ENCODE measurements around the gene RPS6KA5.

The RPS6KA5 gene

DNA sequence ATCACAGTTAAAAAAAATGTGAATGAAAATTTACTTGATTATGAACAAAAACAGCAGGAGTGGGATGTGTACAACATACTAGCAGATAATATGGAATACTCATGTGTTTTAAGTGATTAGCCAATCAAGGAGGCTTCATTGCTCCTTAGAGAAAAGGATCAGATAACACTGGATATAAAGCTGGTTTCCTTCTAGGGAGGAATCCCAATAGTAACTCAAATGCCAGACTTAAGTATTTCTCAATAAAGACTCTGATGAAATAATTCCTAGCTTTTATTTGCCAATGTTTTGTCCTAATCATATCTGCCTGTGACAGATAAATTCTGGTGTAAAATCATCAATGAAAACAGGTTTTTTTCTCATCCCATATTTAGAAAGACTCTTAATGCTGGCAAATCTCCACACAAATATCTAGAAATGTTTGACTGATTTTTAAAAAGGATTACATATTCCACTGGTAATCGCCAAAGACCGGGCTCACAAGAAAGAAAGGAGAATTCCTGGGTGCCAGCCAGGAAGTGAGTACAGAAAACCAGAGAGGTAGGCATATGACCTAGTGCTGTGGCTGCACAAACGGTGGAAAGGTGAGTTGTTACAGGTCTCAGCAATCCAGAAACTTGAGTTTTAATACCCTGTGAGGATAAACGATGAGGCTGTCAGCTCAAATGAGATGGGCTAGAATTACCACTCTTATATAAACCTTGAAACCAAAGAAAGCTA is 135.7 kb downstream of the RPS6KA5 start:
- ChIA-PET POLR2A (no interaction called here), CTCF (interaction anchor here (0.9 to 1.2 kb wide), 2 partner anchors 11 to 22 kb away, joined by 3 to 6 read pairs; no protein-coding TSS in a partner anchor)
- no peak for DNase-seq (ENCODE audit: extremely low spot score)
- TF ChIP-seq, protein P1, sequence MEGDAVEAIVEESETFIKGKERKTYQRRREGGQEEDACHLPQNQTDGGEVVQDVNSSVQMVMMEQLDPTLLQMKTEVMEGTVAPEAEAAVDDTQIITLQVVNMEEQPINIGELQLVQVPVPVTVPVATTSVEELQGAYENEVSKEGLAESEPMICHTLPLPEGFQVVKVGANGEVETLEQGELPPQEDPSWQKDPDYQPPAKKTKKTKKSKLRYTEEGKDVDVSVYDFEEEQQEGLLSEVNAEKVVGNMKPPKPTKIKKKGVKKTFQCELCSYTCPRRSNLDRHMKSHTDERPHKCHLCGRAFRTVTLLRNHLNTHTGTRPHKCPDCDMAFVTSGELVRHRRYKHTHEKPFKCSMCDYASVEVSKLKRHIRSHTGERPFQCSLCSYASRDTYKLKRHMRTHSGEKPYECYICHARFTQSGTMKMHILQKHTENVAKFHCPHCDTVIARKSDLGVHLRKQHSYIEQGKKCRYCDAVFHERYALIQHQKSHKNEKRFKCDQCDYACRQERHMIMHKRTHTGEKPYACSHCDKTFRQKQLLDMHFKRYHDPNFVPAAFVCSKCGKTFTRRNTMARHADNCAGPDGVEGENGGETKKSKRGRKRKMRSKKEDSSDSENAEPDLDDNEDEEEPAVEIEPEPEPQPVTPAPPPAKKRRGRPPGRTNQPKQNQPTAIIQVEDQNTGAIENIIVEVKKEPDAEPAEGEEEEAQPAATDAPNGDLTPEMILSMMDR (IDR thresholded peaks at IDR 0.05; ENCODE audit: control extremely low read depth, extremely low read depth, low read depth, missing control alignments), result no peak

- ChIA-PET CTCF (interaction anchor here (1.3 to 1.5 kb wide), 2 partner anchors 9 to 57 kb away, joined by 3 read pairs; no protein-coding TSS in a partner anchor), POLR2A (no interaction called here)
- TF ChIP-seq, protein P1 (IDR thresholded peaks at IDR 0.05; ENCODE audit: control extremely low read depth, extremely low read depth, low read depth, missing control alignments), result no peak
Observed at GRCh38 chr14:90922141-90922540, 138.3 kb downstream of the RPS6KA5 start.

DNA sequence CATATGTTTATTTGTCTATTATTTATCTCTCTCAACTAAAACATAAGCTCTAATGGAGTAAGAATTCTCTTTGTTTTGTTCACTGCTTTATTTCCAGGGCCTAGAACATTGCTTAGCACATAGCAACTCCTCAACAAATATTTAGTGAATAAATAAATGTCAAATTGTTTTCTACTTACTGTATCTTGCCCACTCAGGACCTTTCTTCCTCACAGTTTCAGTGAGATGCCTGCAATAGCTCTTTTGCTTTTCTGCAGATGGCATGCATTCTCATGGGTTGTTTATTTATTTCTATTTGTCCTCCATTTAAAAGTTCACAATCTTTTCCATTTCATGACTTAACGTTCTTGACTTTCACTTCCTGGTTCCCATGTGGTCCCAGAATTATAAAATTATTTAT is 149.3 kb downstream of the RPS6KA5 start:
- no peak for DNase-seq (ENCODE audit: extremely low spot score)
- ChIA-PET POLR2A (no interaction called here), CTCF (interaction anchor here (1.1 to 1.5 kb wide), 2 partner anchors 228 to 262 kb away, joined by 4 read pairs; no protein-coding TSS in a partner anchor)
- TF ChIP-seq, protein P1 (IDR thresholded peaks at IDR 0.05; ENCODE audit: control extremely low read depth, extremely low read depth, low read depth, missing control alignments), result no peak

More at GRCh38 chr14:90922141-90922540, 138.3 kb downstream of the RPS6KA5 start:
- DNase-seq (ENCODE audit: extremely low spot score), result no peak

GRCh38 chr14:90907178-90907577 is 153.3 kb downstream of the RPS6KA5 start:
- TF ChIP-seq, protein P1 (IDR thresholded peaks at IDR 0.05; ENCODE audit: control extremely low read depth, extremely low read depth, low read depth, missing control alignments), result no peak
- no peak for DNase-seq (ENCODE audit: extremely low spot score)
- CTCF ChIA-PET, result no interaction called here
- POLR2A ChIA-PET, result no interaction called here

- DNase-seq (ENCODE audit: extremely low spot score), result peak; percentile 39
- ChIA-PET CTCF (interaction anchor here (0.9 to 5.5 kb wide), 4 partner anchors 39 to 268 kb away, joined by 3 to 145 read pairs (median 4); no protein-coding TSS in a partner anchor), POLR2A (interaction anchor here (0.6 kb wide), 1 partner anchor 1046 kb away, joined by 5 read pairs; no protein-coding TSS in a partner anchor)
- TF ChIP-seq, protein P1 (IDR thresholded peaks at IDR 0.05; ENCODE audit: control extremely low read depth, extremely low read depth, low read depth, missing control alignments), result no peak
Observed at GRCh38 chr14:90905531-90905930, 154.9 kb downstream of the RPS6KA5 start.

GRCh38 chr14:90903101-90903500 is 157.3 kb downstream of the RPS6KA5 start:
- POLR2A ChIA-PET, result no interaction called here
- CTCF ChIA-PET, result interaction anchor here (0.6 to 5.5 kb wide), 47 partner anchors 9 to 608 kb away, joined by 3 to 145 read pairs (median 4); partner anchors contain the start of gene DGLUCY
- TF ChIP-seq, protein P1 (IDR thresholded peaks at IDR 0.05; ENCODE audit: control extremely low read depth, extremely low read depth, low read depth, missing control alignments), result peak; percentile 72
- peak; percentile 72 for DNase-seq (ENCODE audit: extremely low spot score)
